Keratinocyte (primary cell): Measurements from ENCODE around the gene FMNL2. TPM values are rescaled to one million over a fixed set of nuclear protein-coding genes. Genes with fewer than 3 reads are reported as not detected.

Source experiments
- DNase-seq: peaks from one replicate; pipeline ENCODE4 v3.0.0-alpha.2; 2011; ENCODE audit warnings: low read depth, missing footprints, low spot score
- FAIRE-seq: peaks from 2 replicates; lab custom pipeline; 2011; peaks lifted over from hg19 to GRCh38; lab: Jason Lieb, UNC
- H2AFZ ChIP-seq: 2 replicates; pipeline ENCODE4 v1.6.0; 2012; ENCODE audit warnings: low read length, control low read depth, inconsistent platforms; ENCODE audit not compliant: control insufficient read depth
- H3K27ac ChIP-seq: 2 replicates; pipeline ENCODE4 v1.5.1; 2011; ENCODE audit warnings: low read length; ENCODE audit not compliant: control insufficient read depth, insufficient read depth
- H3K27me3 ChIP-seq: 3 replicates; pipeline ENCODE4 v1.6.0; 2011; ENCODE audit warnings: low read length; ENCODE audit not compliant: control insufficient read depth, insufficient read depth; ENCODE audit errors: extremely low read depth
- H3K36me3 ChIP-seq, 2 experiments: 2 replicates in 1 of 2; 3 replicates in 1 of 2; pipeline ENCODE4 v1.5.1; 2011; ENCODE audit warnings: low read length in 2 of 2, mild to moderate bottlenecking in 1 of 2; ENCODE audit not compliant: control insufficient read depth in 2 of 2, insufficient read depth in 2 of 2; ENCODE audit errors: extremely low read depth in 1 of 2
- H3K4me1 ChIP-seq: 3 replicates; pipeline ENCODE4 v1.5.1; 2011; ENCODE audit warnings: low read length; ENCODE audit not compliant: control insufficient read depth, insufficient read depth; ENCODE audit errors: extremely low read depth
- H3K4me2 ChIP-seq: 3 replicates; pipeline ENCODE4 v1.6.0; 2011; ENCODE audit warnings: low read depth, low read length; ENCODE audit not compliant: control insufficient read depth, insufficient read depth; ENCODE audit errors: extremely low read depth
- H3K4me3 ChIP-seq, 3 experiments: fragments of 200-600 bp in 1 of 3; sonication (generic) in 1 of 3; 2 replicates in 2 of 3; 3 replicates in 1 of 3; pipeline ENCODE4 v1.5.1; 2011 to 2016; ENCODE audit warnings: low read length in 3 of 3, mild to moderate bottlenecking in 3 of 3, control low read depth in 2 of 3, inconsistent platforms in 1 of 3, low read depth in 1 of 3, mixed read lengths in 1 of 3, mixed run types in 1 of 3, moderate library complexity in 1 of 3; ENCODE audit not compliant: control insufficient read depth in 2 of 3, insufficient read depth in 2 of 3; ENCODE audit errors: extremely low read depth in 1 of 3
- H3K79me2 ChIP-seq: 2 replicates; pipeline ENCODE4 v1.6.0; 2012; ENCODE audit warnings: low read length; ENCODE audit not compliant: control insufficient read depth, insufficient read depth
- H3K9ac ChIP-seq: 3 replicates; pipeline ENCODE4 v1.6.0; 2011; ENCODE audit warnings: low read length; ENCODE audit not compliant: control insufficient read depth, insufficient read depth; ENCODE audit errors: extremely low read depth
- H3K9me1 ChIP-seq: 3 replicates; pipeline ENCODE4 v1.6.0; 2011; ENCODE audit warnings: low read length; ENCODE audit not compliant: control insufficient read depth, insufficient read depth; ENCODE audit errors: extremely low read depth
- H3K9me3 ChIP-seq: 2 replicates; pipeline ENCODE4 v1.5.1; 2012; ENCODE audit warnings: low read depth, low read length; ENCODE audit not compliant: control insufficient read depth
- H4K20me1 ChIP-seq: 3 replicates; pipeline ENCODE4 v1.6.0; 2011; ENCODE audit warnings: low read length; ENCODE audit not compliant: control insufficient read depth, insufficient read depth; ENCODE audit errors: extremely low read depth
- EZH2 ChIP-seq: IDR thresholded peaks from one replicate; pipeline ENCODE4 v1.6.1; 2012; ENCODE audit warnings: inconsistent platforms, mild to moderate bottlenecking, low read length, moderate library complexity
- dilution Hi-C: fragments of 300-500 bp; cut with MboI; formaldehyde crosslinking; loops from one replicate; pipeline ENCODE4 v1.7.0; 2020; ENCODE audit warnings: low sequenced_read_pairs; ENCODE audit not compliant: extremely low pct_ligation_motif_present
- polyA plus RNA-seq, 5 experiments: library from polyadenylated mRNA; depleted of rRNA in 3 of 5; stranded (reverse) in 3 of 5; stranded (forward) in 1 of 5; unstranded in 1 of 5; fragments of >200 nt; gene quantifications; 1 replicate in 1 of 5; 2 replicates in 3 of 5; 3 replicates in 1 of 5; pipeline versions ENCODE4 v1.2.1 to v1.2.3, GENCODE V29; 2011 to 2012; ENCODE audit warnings: missing spikeins in 2 of 5, low read depth in 1 of 5, low replicate concordance in 1 of 5
- TF ChIP-seq, protein P1 (sequence below), 3 experiments: IDR thresholded peaks in 1 of 3; conservative IDR thresholded peaks in 1 of 3; optimal IDR thresholded peaks in 1 of 3; 2 replicates in 2 of 3; 3 replicates in 1 of 3; pipeline versions ENCODE3 to v1.5.1; 2011; ENCODE audit warnings: low read length in 3 of 3, mild to moderate bottlenecking in 3 of 3, moderate library complexity in 2 of 3, control low read depth in 1 of 3, inconsistent platforms in 1 of 3; ENCODE audit not compliant: insufficient read depth in 2 of 3; ENCODE audit errors: extremely low read depth in 1 of 3

The FMNL2 gene
- polyA plus RNA-seq, 1 donor (not counting 4 experiments of a cell fraction or from before 2014, with no cell fraction given): 62.7 TPM

DNA sequence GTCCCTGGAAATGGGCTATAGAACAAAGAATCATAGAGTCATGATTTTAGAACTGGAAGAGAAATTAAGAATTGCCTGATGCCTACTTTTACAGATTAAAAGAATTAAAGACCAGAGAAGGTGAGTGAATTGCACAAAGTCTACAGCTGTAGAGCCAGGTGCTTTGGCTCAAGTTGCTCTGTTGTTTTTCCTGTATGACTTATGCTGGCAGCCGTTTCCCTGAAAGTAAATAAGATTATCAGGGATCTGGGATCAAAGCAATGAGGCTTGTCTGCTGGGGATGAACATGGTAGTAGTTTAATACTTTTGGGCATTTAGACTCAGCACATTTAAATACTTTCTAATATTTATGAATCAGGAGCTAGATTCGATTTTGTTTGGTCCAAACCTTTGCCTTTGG lies 215.4 kb downstream of the FMNL2 start:
- no peaks in the 10 kb centered on the region for H3K9me3 ChIP-seq
- H2AFZ ChIP-seq: no peak overlapping the region
- no peak for DNase-seq
- no peak overlapping the region for H3K4me3 ChIP-seq
- no peak overlapping the region for H3K27ac ChIP-seq
- H3K4me2 ChIP-seq: no peak overlapping the region
- no peak for TF ChIP-seq EZH2
- TF ChIP-seq, protein P1, sequence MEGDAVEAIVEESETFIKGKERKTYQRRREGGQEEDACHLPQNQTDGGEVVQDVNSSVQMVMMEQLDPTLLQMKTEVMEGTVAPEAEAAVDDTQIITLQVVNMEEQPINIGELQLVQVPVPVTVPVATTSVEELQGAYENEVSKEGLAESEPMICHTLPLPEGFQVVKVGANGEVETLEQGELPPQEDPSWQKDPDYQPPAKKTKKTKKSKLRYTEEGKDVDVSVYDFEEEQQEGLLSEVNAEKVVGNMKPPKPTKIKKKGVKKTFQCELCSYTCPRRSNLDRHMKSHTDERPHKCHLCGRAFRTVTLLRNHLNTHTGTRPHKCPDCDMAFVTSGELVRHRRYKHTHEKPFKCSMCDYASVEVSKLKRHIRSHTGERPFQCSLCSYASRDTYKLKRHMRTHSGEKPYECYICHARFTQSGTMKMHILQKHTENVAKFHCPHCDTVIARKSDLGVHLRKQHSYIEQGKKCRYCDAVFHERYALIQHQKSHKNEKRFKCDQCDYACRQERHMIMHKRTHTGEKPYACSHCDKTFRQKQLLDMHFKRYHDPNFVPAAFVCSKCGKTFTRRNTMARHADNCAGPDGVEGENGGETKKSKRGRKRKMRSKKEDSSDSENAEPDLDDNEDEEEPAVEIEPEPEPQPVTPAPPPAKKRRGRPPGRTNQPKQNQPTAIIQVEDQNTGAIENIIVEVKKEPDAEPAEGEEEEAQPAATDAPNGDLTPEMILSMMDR (optimal IDR thresholded peaks at IDR 0.05 in 1 of 3, IDR thresholded peaks at IDR 0.05 in 1 of 3, conservative IDR thresholded peaks at IDR 0.05 in 1 of 3; ENCODE audit: extremely low read depth in 1 of 3, insufficient read depth in 2 of 3, low read length in 3 of 3): no peak
- peaks cover 16 to 17% of the 10 kb centered on the region in 2 experiments for H3K36me3 ChIP-seq
- H3K27me3 ChIP-seq: no peaks in the 10 kb centered on the region
- dilution Hi-C loops: no loop called here
- H3K9ac ChIP-seq: no peak overlapping the region
- FAIRE-seq: no peak
- peaks cover 10% of the 10 kb centered on the region for H3K79me2 ChIP-seq
- peaks cover 2% of the 10 kb centered on the region for H3K9me1 ChIP-seq
- peaks cover 9% of the 10 kb centered on the region for H3K4me1 ChIP-seq
- no peaks in the 10 kb centered on the region for H4K20me1 ChIP-seq

DNA sequence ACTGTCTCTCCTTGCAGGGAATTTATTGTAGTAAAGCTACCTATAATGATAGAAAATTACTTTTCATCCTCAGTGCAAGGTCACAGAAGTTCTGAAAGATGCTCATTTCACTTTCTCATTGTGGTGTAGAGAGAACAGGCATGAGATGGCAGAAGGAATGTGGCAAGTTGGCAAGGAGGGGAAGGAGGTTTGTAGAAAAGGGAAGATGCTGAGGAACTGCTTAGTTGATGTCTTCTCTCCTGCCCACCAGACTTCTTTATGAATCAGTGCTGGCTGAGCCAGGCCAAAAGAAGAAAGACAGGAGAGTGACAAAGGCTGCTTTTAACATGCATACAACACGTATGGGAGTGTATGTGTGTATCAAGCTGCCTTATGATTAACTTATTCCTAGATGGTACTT lies 217.9 kb downstream of the FMNL2 start:
- FAIRE-seq (no peak), DNase-seq (no peak)
- no peak overlapping the region for H3K9ac ChIP-seq
- H3K27me3 ChIP-seq: no peaks in the 10 kb centered on the region
- H3K4me3 ChIP-seq: no peak overlapping the region
- TF ChIP-seq EZH2: no peak
- TF ChIP-seq, protein P1 (optimal IDR thresholded peaks at IDR 0.05 in 1 of 3, IDR thresholded peaks at IDR 0.05 in 1 of 3, conservative IDR thresholded peaks at IDR 0.05 in 1 of 3; ENCODE audit: extremely low read depth in 1 of 3, insufficient read depth in 2 of 3, low read length in 3 of 3): no peak
- peaks cover 2% of the 10 kb centered on the region for H3K9me1 ChIP-seq
- dilution Hi-C loops: no loop called here
- peaks cover 2% of the 10 kb centered on the region for H3K79me2 ChIP-seq
- peaks cover 6% of the 10 kb centered on the region for H3K4me1 ChIP-seq
- no peaks in the 10 kb centered on the region for H3K9me3 ChIP-seq
- peaks cover 6 to 11% of the 10 kb centered on the region in 2 experiments for H3K36me3 ChIP-seq
- no peaks in the 10 kb centered on the region for H4K20me1 ChIP-seq
- H2AFZ ChIP-seq: no peak overlapping the region
- H3K27ac ChIP-seq: no peak overlapping the region
- no peak overlapping the region for H3K4me2 ChIP-seq
